B cell (primary cell): ENCODE data around the gene SART3. TPM values are rescaled to one million over a fixed set of nuclear protein-coding genes. Genes with fewer than 3 reads are reported as not detected.

Source experiments
- ATAC-seq: fragments of 200-7000 bp; cut with Tn5 transposase; one replicate; pipeline ENCODE4 v1.10.0; 2021; ENCODE audit warnings: low read depth, mild to moderate bottlenecking, moderate number of reproducible peaks, moderate library complexity
- CTCF ChIA-PET: fragments of 350-600 bp; sonication (Branson Sonifier 250); formaldehyde crosslinking; loops from one replicate; lab custom pipeline; 2021; ENCODE audit warnings: antibody characterized with exemption, inconsistent platforms; lab: Charles Lee
- POLR2A ChIA-PET: fragments of 350-600 bp; sonication (Branson Sonifier 250); formaldehyde crosslinking; loops from one replicate; lab custom pipeline; 2021; ENCODE audit warnings: antibody characterized with exemption; lab: Charles Lee
- DNase-seq: peaks from one replicate; pipeline ENCODE4 v3.0.0; 2013
- H2AFZ ChIP-seq: 2 replicates; pipeline ENCODE4 v1.6.1; 2012; ENCODE audit warnings: mild to moderate bottlenecking, low read depth, low read length; ENCODE audit not compliant: insufficient read depth, poor library complexity, severe bottlenecking
- H3K27ac ChIP-seq, 2 donors: 1 replicate in 1 of 2; 2 replicates in 1 of 2; pipeline ENCODE4 v1.5.1; 2012 to 2013; ENCODE audit warnings: low read length in 2 of 2, mild to moderate bottlenecking in 2 of 2, moderate library complexity in 1 of 2
- H3K27me3 ChIP-seq, 4 experiments: fragments of 200-600 bp in 1 of 4; sonication (generic) in 1 of 4; replicated peaks in 1 of 4; 1 replicate in 2 of 4; 2 replicates in 2 of 4; pipeline versions ENCODE4 v1.6.1 to v1.7.0; 2013 to 2016; ENCODE audit warnings: low read length in 3 of 4, mild to moderate bottlenecking in 2 of 4, mixed read lengths in 1 of 4, moderate library complexity in 1 of 4; ENCODE audit not compliant: insufficient read depth in 4 of 4, control insufficient read depth in 3 of 4; ENCODE audit errors: control extremely low read depth in 1 of 4
- H3K36me3 ChIP-seq, 2 experiments: replicated peaks in 1 of 2; 1 replicate in 1 of 2; 2 replicates in 1 of 2; pipeline versions ENCODE4 v1.6.1 to v1.7.1; 2013; ENCODE audit warnings: low read length in 1 of 2; ENCODE audit not compliant: insufficient read depth in 2 of 2, control insufficient read depth in 1 of 2; ENCODE audit errors: control extremely low read depth in 1 of 2, extremely low read depth in 1 of 2
- H3K4me1 ChIP-seq, 2 donors: fragments of 200-600 bp in 1 of 2; sonication (generic) in 1 of 2; 1 replicate in 1 of 2; 2 replicates in 1 of 2; pipeline versions ENCODE4 v1.5.1 to v1.6.1; 2013 to 2017; ENCODE audit warnings: low read length in 2 of 2; ENCODE audit not compliant: control insufficient read depth in 2 of 2, insufficient read depth in 2 of 2
- H3K4me2 ChIP-seq: replicated peaks from 2 replicates; pipeline ENCODE3; 2012; ENCODE audit warnings: mild to moderate bottlenecking, low read depth, low read length; ENCODE audit not compliant: poor library complexity, severe bottlenecking
- H3K4me3 ChIP-seq, 5 experiments: fragments of 200-600 bp in 1 of 5; sonication (generic) in 1 of 5; 1 replicate in 3 of 5; 2 replicates in 2 of 5; pipeline versions ENCODE4 v1.5.1 to v1.7.0; 2011 to 2016; ENCODE audit warnings: low read length in 4 of 5, mild to moderate bottlenecking in 4 of 5, low read depth in 2 of 5, control low read depth in 1 of 5, moderate library complexity in 1 of 5; ENCODE audit not compliant: insufficient read depth in 1 of 5; ENCODE audit errors: control extremely low read depth in 1 of 5, extremely low read depth in 1 of 5
- H3K79me2 ChIP-seq: fragments of 200-600 bp; sonication (generic); one replicate; pipeline ENCODE4 v1.6.0; 2016; ENCODE audit warnings: low read length; ENCODE audit not compliant: control insufficient read depth, insufficient read depth
- H3K9ac ChIP-seq: fragments of 200-600 bp; sonication (generic); 2 replicates; pipeline ENCODE4 v1.6.1; 2017; ENCODE audit warnings: mild to moderate bottlenecking, low read length, moderate library complexity
- H3K9me3 ChIP-seq, 3 donors: one replicate each; pipeline versions ENCODE4 v1.6.1 to v1.7.1; 2013; ENCODE audit warnings: low read length in 2 of 3; ENCODE audit not compliant: control insufficient read depth in 2 of 3, insufficient read depth in 1 of 3; ENCODE audit errors: control extremely low read depth in 1 of 3
- H4K20me1 ChIP-seq: 2 replicates; pipeline ENCODE4 v1.6.0; 2012; ENCODE audit warnings: mild to moderate bottlenecking, low read length; ENCODE audit not compliant: insufficient read depth, control insufficient read depth, poor library complexity, severe bottlenecking
- H3K27ac Mint-ChIP-seq: one replicate; pipeline ENCODE4 v1.8.0; 2021; ENCODE audit warnings: mixed read lengths
- H3K27me3 Mint-ChIP-seq: one replicate; pipeline ENCODE4 v1.8.0; 2021; ENCODE audit warnings: mixed read lengths
- H3K4me1 Mint-ChIP-seq: one replicate; pipeline ENCODE4 v1.8.0; 2021; ENCODE audit warnings: mixed read lengths
- H3K4me3 Mint-ChIP-seq: one replicate; pipeline ENCODE4 v1.8.0; 2021; ENCODE audit warnings: mixed read lengths
- H3K9me3 Mint-ChIP-seq: one replicate; pipeline ENCODE4 v1.8.0; 2022; ENCODE audit warnings: mixed read lengths; ENCODE audit not compliant: insufficient read depth
- EZH2 ChIP-seq: IDR thresholded peaks from 2 replicates; pipeline ENCODE4 v1.6.1; 2012; ENCODE audit warnings: borderline replicate concordance, low read depth, mild to moderate bottlenecking, moderate library complexity, low read length; ENCODE audit not compliant: insufficient read depth, poor library complexity, severe bottlenecking
- WGBS: methylation state at CpG from one replicate; pipeline ENCODE4 v1.1.5; 2013; ENCODE audit warnings: missing lambda C conversion rate; ENCODE audit not compliant: insufficient coverage; 5-methylcytosine and 5-hydroxymethylcytosine counted together
- intact Hi-C: fragments of 100-400 bp; cut with micrococcal nuclease; formaldehyde crosslinking; loops from one replicate; pipeline ENCODE4 v1.10.0; 2022
- polyA plus RNA-seq: library from polyadenylated mRNA; depleted of rRNA; stranded (reverse); fragments of >200 nt; gene quantifications from 2 replicates; pipeline ENCODE4 v1.2.3, GENCODE V29; 2012
- total RNA-seq, 2 donors: library from RNA; stranded (reverse); fragments of 120-200 nt in 1 of 2; gene quantifications; 1 replicate in 1 of 2; 2 replicates in 1 of 2; pipeline versions ENCODE4 v1.2.3 to v1.2.4, GENCODE V29; 2013 to 2022
- TF ChIP-seq, protein P1 (sequence below): fragments of 200-600 bp; IDR thresholded peaks from one replicate; pipeline ENCODE4 v1.8.0; 2022; ENCODE audit warnings: antibody characterized with exemption, mild to moderate bottlenecking

SART3 gene
- total and polyA plus RNA-seq, 2 donors (not counting 1 experiment from before 2014, with no cell fraction given), result 24.1 to 131 TPM

DNA sequence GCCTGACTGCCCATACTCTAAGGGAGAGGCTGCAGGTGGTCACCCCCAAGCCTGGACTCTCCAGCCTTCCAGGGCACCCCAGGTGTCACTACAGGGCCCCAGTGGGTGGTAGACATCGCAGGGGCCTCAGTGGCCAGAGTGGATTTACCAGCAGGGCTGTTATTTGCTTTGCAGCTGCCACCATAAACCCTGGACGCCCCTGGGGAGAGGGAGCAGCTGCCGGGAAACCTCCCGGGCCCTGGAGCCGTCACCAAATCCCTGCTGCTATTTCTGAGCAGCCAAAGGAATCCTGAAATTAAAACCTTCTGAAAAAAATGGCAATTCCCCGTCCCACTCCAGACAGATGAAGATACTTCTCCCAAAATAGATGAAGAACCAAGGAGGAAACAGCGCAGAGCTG is 23.0 kb upstream of the SART3 start:
- H3K79me2 ChIP-seq, result no peaks in the 10 kb centered on the region
- WGBS, result 89% methylated on average over 4 of the region's 7 CpGs
- H3K36me3 ChIP-seq, result no peaks in the 10 kb centered on the region
- no peak for ATAC-seq
- Mint-ChIP-seq H3K4me1 (peaks cover 11% of the 10 kb centered on the region), H3K9me3 (no peaks in the 10 kb centered on the region), H3K27ac (no peak overlapping the region), H3K27me3 (peaks cover 4% of the 10 kb centered on the region), H3K4me3 (no peak overlapping the region)
- peaks cover 0 to under 1% (median 0%) of the 10 kb centered on the region in 3 donors for H3K9me3 ChIP-seq
- no peak for DNase-seq
- H2AFZ ChIP-seq, result no peak overlapping the region
- H3K9ac ChIP-seq, result no peak overlapping the region
- no peaks in the 10 kb centered on the region for H4K20me1 ChIP-seq
- intact Hi-C loops, result no loop called here
- H3K4me3 ChIP-seq, result no peak overlapping the region
- no peaks in the 10 kb centered on the region for H3K27me3 ChIP-seq
- ChIA-PET CTCF (no interaction called here), POLR2A (interaction anchor here (1.3 kb wide), 1 partner anchor 50 kb away, joined by 3 read pairs; no protein-coding TSS in a partner anchor)
- H3K4me1 ChIP-seq, result peaks cover 7 to 9% of the 10 kb centered on the region in 2 donors
- no peak overlapping the region for H3K4me2 ChIP-seq
- H3K27ac ChIP-seq, result no peak overlapping the region
- TF ChIP-seq, protein P1, sequence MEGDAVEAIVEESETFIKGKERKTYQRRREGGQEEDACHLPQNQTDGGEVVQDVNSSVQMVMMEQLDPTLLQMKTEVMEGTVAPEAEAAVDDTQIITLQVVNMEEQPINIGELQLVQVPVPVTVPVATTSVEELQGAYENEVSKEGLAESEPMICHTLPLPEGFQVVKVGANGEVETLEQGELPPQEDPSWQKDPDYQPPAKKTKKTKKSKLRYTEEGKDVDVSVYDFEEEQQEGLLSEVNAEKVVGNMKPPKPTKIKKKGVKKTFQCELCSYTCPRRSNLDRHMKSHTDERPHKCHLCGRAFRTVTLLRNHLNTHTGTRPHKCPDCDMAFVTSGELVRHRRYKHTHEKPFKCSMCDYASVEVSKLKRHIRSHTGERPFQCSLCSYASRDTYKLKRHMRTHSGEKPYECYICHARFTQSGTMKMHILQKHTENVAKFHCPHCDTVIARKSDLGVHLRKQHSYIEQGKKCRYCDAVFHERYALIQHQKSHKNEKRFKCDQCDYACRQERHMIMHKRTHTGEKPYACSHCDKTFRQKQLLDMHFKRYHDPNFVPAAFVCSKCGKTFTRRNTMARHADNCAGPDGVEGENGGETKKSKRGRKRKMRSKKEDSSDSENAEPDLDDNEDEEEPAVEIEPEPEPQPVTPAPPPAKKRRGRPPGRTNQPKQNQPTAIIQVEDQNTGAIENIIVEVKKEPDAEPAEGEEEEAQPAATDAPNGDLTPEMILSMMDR, result no peak
- TF ChIP-seq EZH2, result no peak

DNA sequence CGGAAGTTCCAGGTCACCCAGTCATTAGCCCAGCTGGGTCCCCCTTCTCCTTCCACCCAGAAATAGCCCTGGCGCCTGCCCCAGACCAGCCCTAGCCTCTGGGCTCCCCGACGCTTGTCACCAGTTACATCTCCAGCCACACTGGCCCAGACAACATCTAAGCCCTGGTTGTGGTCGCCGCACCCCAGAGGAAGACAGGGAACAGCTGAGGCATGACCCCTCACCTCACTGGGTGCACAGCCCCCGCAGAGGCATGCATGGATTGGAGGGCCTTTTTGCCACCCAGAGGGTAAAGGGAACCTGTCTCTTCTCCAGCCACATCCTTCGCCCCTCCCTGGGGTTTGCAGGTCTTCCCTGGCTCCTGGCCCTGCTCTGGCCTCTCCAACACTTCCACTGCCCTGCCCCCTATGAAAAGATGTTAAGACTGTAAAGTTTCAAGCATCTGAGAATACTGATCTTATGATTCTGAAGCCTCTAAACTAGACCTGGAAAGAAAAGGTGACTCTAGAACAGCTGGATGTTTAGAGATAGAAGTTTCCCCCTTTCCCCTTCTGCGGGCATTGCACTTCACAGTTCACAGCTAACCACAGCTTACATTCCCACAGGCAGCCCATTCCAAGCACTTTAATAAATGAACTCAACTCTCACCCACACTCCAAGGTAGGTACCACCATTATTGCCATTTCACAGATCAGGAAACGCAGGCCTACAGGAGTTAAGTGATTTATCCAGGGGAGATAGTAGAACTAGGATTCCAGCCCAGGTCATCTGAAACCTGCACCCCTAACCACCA is 22.2 kb upstream of the SART3 start:
- TF ChIP-seq, protein P1, result no peak
- TF ChIP-seq EZH2, result no peak
- Histone ChIP-seq H2AFZ (no peak overlapping the region), H4K20me1 (no peaks in the 10 kb centered on the region), H3K27ac (no peak overlapping the region), H3K9ac (no peak overlapping the region), H3K79me2 (no peaks in the 10 kb centered on the region), H3K36me3 (no peaks in the 10 kb centered on the region), H3K27me3 (no peaks in the 10 kb centered on the region), H3K9me3 (peaks cover 0 to 4% (median 0%) of the 10 kb centered on the region in 3 donors), H3K4me2 (no peak overlapping the region), H3K4me3 (no peak overlapping the region), H3K4me1 (peaks cover 7 to 9% of the 10 kb centered on the region in 2 donors)
- POLR2A ChIA-PET, result interaction anchor here (1.3 kb wide), 1 partner anchor 51 kb away, joined by 3 read pairs; no protein-coding TSS in a partner anchor
- intact Hi-C loops, result no loop called here
- peaks cover 3% of the 10 kb centered on the region for H3K9me3 Mint-ChIP-seq
- CTCF ChIA-PET, result no interaction called here
- 74% methylated on average over 7 of the region's 10 CpGs for WGBS
- no peak overlapping the region for H3K4me3 Mint-ChIP-seq
- H3K4me1 Mint-ChIP-seq, result peaks cover 16% of the 10 kb centered on the region
- DNase-seq (no peak), ATAC-seq (no peak)
- H3K27ac Mint-ChIP-seq, result no peak overlapping the region
- H3K27me3 Mint-ChIP-seq, result peaks cover 4% of the 10 kb centered on the region
